PC-3 (cell line): ENCODE results near the gene LSM11. TPM values are rescaled to one million over a fixed set of nuclear protein-coding genes. Genes with fewer than 3 reads are reported as not detected.
A peak's percentile ranks its signal among the peaks of the same experiment; 100 is the strongest.

Experiments used
- ATAC-seq: fragments of 200-7000 bp; cut with Tn5 transposase; 2 replicates; pipeline ENCODE4 v1.9.1; 2020; ENCODE audit warnings: mild to moderate bottlenecking, moderate library complexity
- BruUV-seq: library from RNA; stranded (reverse); fragments of 400-500 nt; replicated peaks from 2 replicates; lab custom pipeline; 2021; lab: Mats Ljungman, UMichigan
- CTCF ChIA-PET: fragments of 300-600 bp; sonication (Branson Sonifier 250); formaldehyde crosslinking; loops from one replicate; lab custom pipeline; 2022; ENCODE audit warnings: antibody characterized with exemption; lab: Charles Lee
- POLR2A ChIA-PET: fragments of 300-600 bp; sonication (Branson Sonifier 250); formaldehyde crosslinking; loops from one replicate; lab custom pipeline; 2022; ENCODE audit warnings: antibody characterized with exemption; ENCODE audit not compliant: unreplicated experiment; lab: Charles Lee
- DNase-seq: peaks from one replicate; pipeline ENCODE4 v3.0.0-alpha.2; 2015
- H2AFZ ChIP-seq: fragments of 300-600 bp; sonication (generic); 2 replicates; pipeline ENCODE4 v1.6.0; 2016; ENCODE audit warnings: antibody characterized with exemption, low read length
- H3F3A ChIP-seq: fragments of 300-600 bp; sonication (generic); one replicate; pipeline ENCODE4 v1.6.0; 2017; ENCODE audit warnings: antibody characterized with exemption, low read length, control low read depth, mild to moderate bottlenecking; ENCODE audit not compliant: unreplicated experiment
- H3K27ac ChIP-seq: fragments of 300-600 bp; sonication (generic); 2 replicates; pipeline ENCODE4 v1.5.1; 2016; ENCODE audit warnings: mild to moderate bottlenecking, low read length
- H3K27me3 ChIP-seq: fragments of 300-600 bp; sonication (generic); 2 replicates; pipeline ENCODE4 v1.6.1; 2016; ENCODE audit warnings: low read length, mixed read lengths
- H3K36me3 ChIP-seq: fragments of 300-600 bp; sonication (generic); 2 replicates; pipeline ENCODE4 v1.6.1; 2016; ENCODE audit warnings: low read depth, mixed run types, low read length, mixed read lengths
- H3K4me1 ChIP-seq: fragments of 300-600 bp; sonication (generic); 2 replicates; pipeline ENCODE4 v1.5.1; 2016; ENCODE audit warnings: low read length; ENCODE audit not compliant: insufficient read depth
- H3K4me2 ChIP-seq: fragments of 300-600 bp; sonication (generic); 2 replicates; pipeline ENCODE4 v1.6.0; 2016; ENCODE audit warnings: low read length
- H3K4me3 ChIP-seq: fragments of 300-600 bp; sonication (generic); 2 replicates; pipeline ENCODE4 v1.5.1; 2016; ENCODE audit warnings: mild to moderate bottlenecking, low read length, mixed read lengths
- H3K79me2 ChIP-seq: fragments of 300-600 bp; sonication (generic); 2 replicates; pipeline ENCODE4 v1.6.1; 2017; ENCODE audit warnings: low read length, mixed read lengths
- H3K9ac ChIP-seq: fragments of 300-600 bp; sonication (generic); 2 replicates; pipeline ENCODE4 v1.6.0; 2016; ENCODE audit warnings: mild to moderate bottlenecking, low read length
- H3K9me2 ChIP-seq: fragments of 300-600 bp; sonication (generic); replicated peaks from 2 replicates; pipeline ENCODE4 v1.6.1; 2016; ENCODE audit warnings: mixed run types, low read length, mixed read lengths
- H3K9me3 ChIP-seq: fragments of 300-600 bp; sonication (generic); 2 replicates; pipeline ENCODE4 v1.6.1; 2016; ENCODE audit warnings: low read length, mixed read lengths
- H4K20me1 ChIP-seq: fragments of 300-600 bp; sonication (generic); 2 replicates; pipeline ENCODE4 v1.6.1; 2016; ENCODE audit warnings: low read length, mixed read lengths
- EZH2 ChIP-seq: fragments of 300-600 bp; sonication (generic); IDR thresholded peaks from one replicate; pipeline ENCODE4 v1.6.1; 2017; ENCODE audit warnings: antibody characterized with exemption, mild to moderate bottlenecking, low read length; ENCODE audit not compliant: unreplicated experiment
- EZH2phosphoT487 ChIP-seq: fragments of 300-600 bp; sonication (generic); IDR thresholded peaks from 2 replicates; pipeline ENCODE4 v1.6.1; 2018; ENCODE audit warnings: mild to moderate bottlenecking, antibody characterized with exemption, low read length, borderline replicate concordance
- intact Hi-C: fragments of 100-400 bp; cut with micrococcal nuclease; formaldehyde crosslinking; loops from 2 replicates; pipeline ENCODE4 v1.9.0; 2023
- total RNA-seq: library from RNA; depleted of rRNA; stranded (reverse); fragments of >200 nt; gene quantifications from 2 replicates; pipeline ENCODE4 v1.2.3, GENCODE V29; 2014
- TF ChIP-seq, protein P1 (sequence below): fragments of 300-600 bp; sonication (generic); conservative IDR thresholded peaks from 2 replicates; pipeline ENCODE4 v1.5.1; 2017; ENCODE audit warnings: antibody characterized with exemption, low read depth, mild to moderate bottlenecking, low read length

The LSM11 gene
- total RNA-seq, 1 experiment from 2014 or later: 5.0 TPM

DNA sequence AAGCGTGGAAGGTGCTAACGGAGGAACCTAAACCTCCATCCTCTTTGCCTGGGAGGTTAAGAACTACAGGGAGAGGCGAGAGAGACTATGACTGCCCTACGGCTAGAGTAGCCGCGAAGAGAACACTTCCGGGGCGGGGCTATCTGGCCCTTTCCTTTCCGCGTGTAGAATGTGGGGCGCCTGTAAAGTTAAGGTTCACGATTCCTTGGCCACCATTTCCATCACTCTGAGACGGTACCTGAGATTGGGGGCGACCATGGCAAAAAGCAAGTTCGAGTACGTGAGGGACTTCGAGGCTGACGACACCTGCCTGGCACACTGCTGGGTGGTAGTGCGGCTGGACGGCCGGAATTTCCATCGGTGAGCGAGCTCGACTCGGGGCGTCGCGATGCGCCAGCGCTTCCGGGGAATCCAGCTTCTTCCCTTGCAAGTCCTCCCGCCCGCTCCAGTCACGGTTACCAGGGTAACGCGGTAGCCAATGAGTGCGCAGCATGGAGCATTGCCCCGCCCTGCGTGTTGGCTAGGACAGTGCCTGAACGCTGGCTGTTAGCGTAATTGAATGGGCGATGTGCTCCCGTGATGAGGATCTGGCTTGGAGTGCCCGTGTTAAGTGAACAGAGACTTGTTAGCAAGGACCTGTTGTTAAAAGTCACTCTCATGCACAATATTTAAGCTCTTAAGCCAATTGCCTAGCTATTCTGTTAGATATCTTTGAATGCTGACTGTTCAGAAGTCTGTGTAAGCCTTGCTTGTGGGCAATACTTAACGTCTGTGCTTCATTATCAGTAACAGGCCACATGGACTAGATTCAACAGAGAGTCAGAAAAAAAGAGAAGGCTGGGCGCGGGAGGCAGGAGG is 12.0 kb upstream of the LSM11 start, which contains the start of gene THG1L:
Gene THG1L, plus strand, starts transcription at position 149 of the 858 bp plus-strand sequence. Its CDS starts 21 bp downstream, at position 170.
- H3K9ac ChIP-seq: peak within 1 kb of the TSS; percentile 84
- CTCF ChIA-PET: interaction anchor here (0.6 to 1.9 kb wide), 5 partner anchors 12 to 300 kb away, joined by 3 to 12 read pairs (median 3); partner anchors contain the start of gene LSM11
- peak within 1 kb of the TSS; percentile 82 for H3K27ac ChIP-seq
- H3K9me2 ChIP-seq: no peaks in the 10 kb centered on the region
- H4K20me1 ChIP-seq: no peaks in the 10 kb centered on the region
- peak; percentile 100 for DNase-seq
- peak; percentile 99 for ATAC-seq
- H3K4me1 ChIP-seq: peaks cover 15% of the 10 kb centered on the region
- TF ChIP-seq, protein P1, sequence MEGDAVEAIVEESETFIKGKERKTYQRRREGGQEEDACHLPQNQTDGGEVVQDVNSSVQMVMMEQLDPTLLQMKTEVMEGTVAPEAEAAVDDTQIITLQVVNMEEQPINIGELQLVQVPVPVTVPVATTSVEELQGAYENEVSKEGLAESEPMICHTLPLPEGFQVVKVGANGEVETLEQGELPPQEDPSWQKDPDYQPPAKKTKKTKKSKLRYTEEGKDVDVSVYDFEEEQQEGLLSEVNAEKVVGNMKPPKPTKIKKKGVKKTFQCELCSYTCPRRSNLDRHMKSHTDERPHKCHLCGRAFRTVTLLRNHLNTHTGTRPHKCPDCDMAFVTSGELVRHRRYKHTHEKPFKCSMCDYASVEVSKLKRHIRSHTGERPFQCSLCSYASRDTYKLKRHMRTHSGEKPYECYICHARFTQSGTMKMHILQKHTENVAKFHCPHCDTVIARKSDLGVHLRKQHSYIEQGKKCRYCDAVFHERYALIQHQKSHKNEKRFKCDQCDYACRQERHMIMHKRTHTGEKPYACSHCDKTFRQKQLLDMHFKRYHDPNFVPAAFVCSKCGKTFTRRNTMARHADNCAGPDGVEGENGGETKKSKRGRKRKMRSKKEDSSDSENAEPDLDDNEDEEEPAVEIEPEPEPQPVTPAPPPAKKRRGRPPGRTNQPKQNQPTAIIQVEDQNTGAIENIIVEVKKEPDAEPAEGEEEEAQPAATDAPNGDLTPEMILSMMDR: no peak
- no peak for TF ChIP-seq EZH2phosphoT487
- TF ChIP-seq EZH2: no peak
- intact Hi-C loops: loop anchor here (1.0 kb wide), 1 partner anchor 12 kb away; the partner anchor contains the start of gene LSM11
- peak within 1 kb of the TSS; percentile 78 for H3K4me3 ChIP-seq
- no peaks in the 10 kb centered on the region for H3K9me3 ChIP-seq
- TSS peak; percentile 89 for BruUV-seq
- peaks cover 11% of the 10 kb centered on the region for H3K79me2 ChIP-seq
- H3F3A ChIP-seq: no peaks in the 10 kb centered on the region
- H3K4me2 ChIP-seq: peak within 1 kb of the TSS; percentile 83
- H3K36me3 ChIP-seq: peaks cover 13% of the 10 kb centered on the region; the same call in 1 of the 2 replicates
- H2AFZ ChIP-seq: peak within 1 kb of the TSS; percentile 96
- POLR2A ChIA-PET: interaction anchor here (0.5 to 0.7 kb wide), 5 partner anchors 12 to 407 kb away, joined by 3 to 5 read pairs (median 3); no protein-coding TSS in a partner anchor
- no peaks in the 10 kb centered on the region for H3K27me3 ChIP-seq

GRCh38 chr5:157732130-157732514 is 11.4 kb upstream of the LSM11 start:
- no peak overlapping the region for H3K27ac ChIP-seq
- POLR2A ChIA-PET: interaction anchor here (0.6 kb wide), 3 partner anchors 12 to 408 kb away, joined by 3 to 5 read pairs (median 5); no protein-coding TSS in a partner anchor
- no peaks in the 10 kb centered on the region for H3K9me2 ChIP-seq
- DNase-seq (no peak), ATAC-seq (no peak)
- H3K9ac ChIP-seq: peak overlapping the region; percentile 84
- H2AFZ ChIP-seq: peak overlapping the region; percentile 96; the same call in 1 of the 2 replicates
- H3K79me2 ChIP-seq: peaks cover 11% of the 10 kb centered on the region
- no TSS peak for BruUV-seq
- no peaks in the 10 kb centered on the region for H3K27me3 ChIP-seq
- TF ChIP-seq, protein P1: no peak
- TF ChIP-seq EZH2phosphoT487 (no peak), EZH2 (no peak)
- H3K4me3 ChIP-seq: peak overlapping the region; percentile 78
- no peaks in the 10 kb centered on the region for H3K9me3 ChIP-seq
- no peaks in the 10 kb centered on the region for H3F3A ChIP-seq
- intact Hi-C loops: no loop called here
- CTCF ChIA-PET: interaction anchor here (0.6 to 1.9 kb wide), 2 partner anchors 11 to 128 kb away, joined by 3 to 9 read pairs; partner anchors contain the start of gene LSM11
- H3K36me3 ChIP-seq: peaks cover 13% of the 10 kb centered on the region; the same call in 1 of the 2 replicates
- peaks cover 15% of the 10 kb centered on the region for H3K4me1 ChIP-seq
- H3K4me2 ChIP-seq: peak overlapping the region; percentile 83
- H4K20me1 ChIP-seq: no peaks in the 10 kb centered on the region
